ENCODE results near the gene ANP32B.
"Not testable (repeated sequence)": the region's sequence is repeated elsewhere in the genome, so short reads cannot be mapped to it uniquely, and the experiment has no call there.

ANP32B gene

DNA sequence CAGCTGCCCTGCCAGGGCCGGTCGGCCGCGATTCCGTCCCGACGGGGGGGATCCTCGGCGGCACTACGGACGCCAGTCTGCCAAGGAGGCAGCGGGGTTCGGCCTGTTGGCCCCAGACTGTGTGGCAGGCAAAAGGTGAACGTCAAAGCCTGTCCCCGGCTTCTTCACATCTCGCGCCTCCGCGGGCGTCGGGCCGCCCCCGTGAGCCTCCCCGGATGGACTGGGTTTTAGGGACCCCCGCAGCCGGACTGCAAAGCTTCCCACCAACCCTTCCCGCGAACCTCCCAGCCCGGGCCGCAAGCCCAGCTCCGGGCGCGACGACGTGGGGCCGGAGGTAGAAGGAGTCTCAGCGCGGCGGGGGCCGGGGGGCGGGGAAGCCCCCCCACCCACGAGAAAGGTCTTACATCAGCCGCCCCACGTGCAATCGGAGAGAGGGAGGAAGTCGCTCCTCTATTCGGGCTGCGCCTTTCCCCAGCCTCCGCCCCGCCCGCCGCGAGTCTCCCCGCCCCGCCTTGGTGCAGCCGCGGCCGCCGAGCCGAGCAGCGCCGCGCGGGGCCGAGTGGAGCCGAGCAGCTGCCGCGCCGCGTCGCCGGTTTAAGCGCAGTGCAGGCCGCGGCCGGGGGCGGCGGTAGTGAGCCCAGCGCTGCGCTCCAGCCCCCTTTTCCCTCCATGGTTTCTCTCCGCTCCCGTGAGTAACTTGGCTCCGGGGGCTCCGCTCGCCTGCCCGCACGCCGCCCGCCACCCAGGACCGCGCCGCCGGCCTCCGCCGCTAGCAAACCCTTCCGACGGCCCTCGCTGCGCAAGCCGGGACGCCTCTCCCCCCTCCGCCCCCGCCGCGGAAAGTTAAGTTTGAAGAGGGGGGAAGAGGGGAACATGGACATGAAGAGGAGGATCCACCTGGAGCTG lies at the start of gene ANP32B:
Gene ANP32B (plus strand): TSS at position 659 of the 906 bp plus-strand sequence. CDS start 215 bp downstream, at position 874.
- DNase-seq = peak; percentile 68

DNA sequence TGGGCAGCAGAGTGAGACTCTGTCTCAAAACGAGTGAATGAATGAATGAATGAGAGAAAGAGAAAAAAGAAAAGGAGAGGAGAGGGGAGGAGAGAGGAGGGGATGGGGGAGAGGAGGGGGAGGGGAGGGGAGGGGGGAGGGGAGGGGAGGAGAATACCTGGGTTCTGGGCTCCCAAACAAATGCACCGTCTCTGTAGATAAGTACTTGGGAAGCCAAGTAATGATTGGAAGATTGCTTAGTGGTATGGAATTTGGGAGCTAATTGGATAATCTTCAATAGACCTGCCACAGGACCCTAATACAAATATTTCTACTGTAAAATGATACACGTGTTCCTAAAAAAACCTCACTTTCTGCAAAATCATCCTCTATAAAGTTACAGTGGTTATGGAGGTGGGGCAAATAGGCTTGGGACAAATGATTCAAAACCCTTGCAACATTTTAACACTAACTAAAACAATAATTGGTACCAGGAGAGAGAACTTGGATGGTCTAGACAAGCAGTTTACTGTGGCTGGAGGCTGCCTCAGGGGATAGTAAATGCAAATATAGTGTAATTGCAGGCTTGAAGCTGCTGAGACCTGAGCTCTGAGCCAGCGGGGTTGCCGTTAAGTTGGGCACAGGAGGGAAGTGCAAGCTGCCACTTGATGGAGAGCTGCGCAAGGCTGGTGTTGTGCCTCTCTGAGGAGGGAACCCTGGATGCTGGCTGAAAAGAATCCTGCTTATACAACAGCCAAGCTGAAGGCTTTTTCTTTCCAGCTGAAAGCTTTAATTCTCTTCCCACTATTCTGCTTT lies 48.6 kb upstream of the ANP32B start:
- no peak for DNase-seq

DNA sequence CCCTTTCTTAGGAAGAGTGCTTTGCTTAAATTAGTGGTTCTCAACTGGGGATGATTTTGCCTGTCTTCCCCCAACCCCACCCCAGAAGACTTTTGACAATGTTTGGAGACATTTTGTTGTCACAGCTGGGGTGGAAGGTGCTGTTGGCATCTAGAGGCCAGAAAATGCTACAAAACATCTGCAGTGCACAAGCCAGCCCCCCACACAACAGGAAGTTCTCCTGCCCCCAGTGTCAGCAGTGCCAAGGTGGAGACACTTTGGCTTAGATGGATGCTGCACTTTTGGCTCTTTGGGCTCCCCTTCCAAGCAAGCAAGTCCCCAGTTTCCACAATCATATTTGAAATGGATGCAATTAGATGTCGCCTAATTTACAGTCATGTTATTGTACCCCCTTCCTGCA lies 47.9 kb upstream of the ANP32B start:
- DNase-seq = no peak

DNA sequence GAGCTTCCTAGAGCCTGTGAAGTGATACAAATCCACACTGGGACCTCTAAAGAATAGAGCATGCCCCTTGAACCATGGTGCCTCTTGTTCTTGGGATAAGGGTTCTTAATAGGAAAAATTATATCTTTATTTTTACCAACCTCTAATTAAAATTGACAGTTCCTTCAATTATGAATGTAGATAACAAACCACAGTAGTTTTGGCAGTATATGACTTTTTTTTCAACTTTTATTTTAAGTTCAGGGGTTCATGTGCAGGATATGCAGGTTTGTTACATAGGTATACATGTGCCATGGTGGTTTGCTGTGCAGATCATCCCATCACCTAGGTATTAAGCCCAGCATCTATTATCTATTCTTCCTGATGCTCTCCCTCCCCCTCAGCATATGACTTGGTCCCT lies 46.1 kb upstream of the ANP32B start:
- no peak for DNase-seq

DNA sequence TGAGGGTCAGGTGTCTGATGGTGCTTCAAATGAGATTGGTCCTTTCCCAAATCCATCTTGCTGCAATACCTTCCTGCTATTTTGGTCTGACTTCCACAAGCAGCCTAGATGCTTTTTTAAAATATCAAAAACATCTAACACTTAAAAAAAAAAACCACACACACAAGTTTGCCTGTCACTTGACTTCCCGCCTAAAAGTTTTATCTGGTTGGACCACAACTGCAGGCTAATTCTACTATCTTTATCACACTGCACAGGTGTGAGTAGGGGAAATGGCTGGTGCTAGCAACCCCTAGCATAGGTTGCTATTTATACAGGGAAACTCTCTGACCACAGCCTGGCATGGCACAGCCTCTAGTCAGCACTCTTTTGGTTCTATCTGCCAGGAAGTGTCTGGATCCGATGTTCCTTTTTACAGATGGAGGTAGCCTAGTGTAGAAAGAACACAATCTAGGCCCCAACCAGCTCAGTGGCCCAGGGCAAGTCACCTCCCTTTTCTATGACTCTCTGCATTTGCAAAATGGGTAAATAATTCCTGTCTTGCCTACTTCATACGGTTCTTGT lies 45.0 kb upstream of the ANP32B start, which contains the start of gene HEMGN:
Gene HEMGN (minus strand): TSS at position 92 of the 564 bp plus-strand sequence. CDS start 36 bp downstream, at position 56.
- DNase-seq = no peak

DNA sequence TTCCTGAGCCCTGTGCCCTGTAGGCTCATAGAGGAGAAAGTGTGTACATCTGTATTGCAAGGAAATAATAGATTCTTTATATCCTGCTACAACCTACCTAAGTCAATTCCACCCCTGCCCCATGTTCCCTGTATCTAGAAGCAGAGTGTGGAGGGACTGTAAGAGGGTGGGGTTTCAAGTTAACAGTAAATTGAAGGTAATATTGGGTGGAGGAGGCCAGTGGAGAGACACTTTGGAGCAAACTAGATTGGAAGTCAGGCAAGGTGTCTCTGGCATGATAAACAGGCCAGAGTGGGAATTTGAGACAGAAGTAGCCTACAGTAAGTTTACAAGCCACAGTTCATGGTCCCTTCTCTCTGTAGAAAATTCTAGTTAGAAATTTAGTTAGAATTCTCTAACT lies 42.9 kb upstream of the ANP32B start:
- DNase-seq = no peak

DNA sequence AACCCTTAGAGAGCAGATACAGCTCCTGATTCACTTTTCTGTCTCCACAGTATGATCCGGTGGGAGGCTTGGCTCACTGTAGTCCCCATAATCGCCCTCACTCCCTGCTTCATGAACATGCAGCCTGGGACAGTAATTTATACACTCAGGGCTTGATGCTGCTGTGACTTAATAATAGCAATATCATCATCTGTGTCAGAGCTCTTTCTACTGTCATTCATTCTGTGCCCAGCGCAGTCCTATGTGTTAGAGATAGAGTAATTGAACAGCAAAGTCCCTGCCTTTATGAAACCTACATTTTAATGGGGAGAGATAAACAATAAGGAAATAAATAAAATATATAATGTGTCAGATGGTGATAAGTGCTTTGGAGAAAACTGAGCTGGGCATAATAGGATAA lies 42.4 kb upstream of the ANP32B start:
- no peak for DNase-seq

DNA sequence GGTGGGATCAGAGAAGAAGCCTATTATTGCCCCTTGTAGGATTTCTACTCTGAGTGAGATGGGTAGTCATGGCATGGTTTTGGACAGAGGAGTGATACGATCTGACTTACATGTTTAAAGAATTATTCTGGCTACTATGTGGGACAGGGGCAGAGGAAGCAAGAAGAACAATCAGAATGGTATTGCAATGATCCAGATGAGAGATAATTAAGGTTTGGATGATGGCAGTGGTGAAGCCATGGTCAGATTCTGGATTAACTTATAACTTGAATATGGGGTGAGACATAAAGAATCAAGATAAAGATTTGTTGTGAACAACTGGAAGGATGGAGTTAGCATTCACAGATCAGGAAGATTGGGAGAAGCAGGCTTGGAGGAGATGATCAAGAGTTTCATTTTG lies 41.8 kb upstream of the ANP32B start:
- no peak for DNase-seq

DNA sequence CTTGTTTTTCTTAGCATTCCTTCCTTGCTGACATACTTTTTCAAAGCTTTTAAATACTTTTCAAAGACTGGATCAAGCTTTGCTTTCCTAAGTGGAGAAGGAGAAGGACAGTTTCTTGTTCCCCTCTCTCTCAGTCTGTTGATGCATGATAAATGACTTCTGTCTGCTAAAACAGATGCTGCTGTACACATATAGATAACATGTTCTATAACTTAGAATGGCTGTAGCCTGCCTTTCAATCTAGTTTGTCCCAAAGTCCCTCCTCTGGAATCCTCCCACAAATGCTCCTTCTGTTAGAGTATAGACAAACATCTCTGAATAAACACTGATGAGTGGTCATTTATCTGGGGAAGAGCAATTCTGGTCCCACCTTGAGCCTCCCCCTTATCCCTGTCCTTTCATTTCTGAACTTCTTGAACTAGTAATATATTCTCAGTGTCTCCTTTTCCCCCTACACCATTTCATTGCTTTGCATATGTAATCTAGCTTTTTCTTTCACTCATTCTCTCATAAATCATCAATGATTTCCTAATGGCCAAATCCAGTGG lies 39.8 kb upstream of the ANP32B start:
- no peak for DNase-seq

DNA sequence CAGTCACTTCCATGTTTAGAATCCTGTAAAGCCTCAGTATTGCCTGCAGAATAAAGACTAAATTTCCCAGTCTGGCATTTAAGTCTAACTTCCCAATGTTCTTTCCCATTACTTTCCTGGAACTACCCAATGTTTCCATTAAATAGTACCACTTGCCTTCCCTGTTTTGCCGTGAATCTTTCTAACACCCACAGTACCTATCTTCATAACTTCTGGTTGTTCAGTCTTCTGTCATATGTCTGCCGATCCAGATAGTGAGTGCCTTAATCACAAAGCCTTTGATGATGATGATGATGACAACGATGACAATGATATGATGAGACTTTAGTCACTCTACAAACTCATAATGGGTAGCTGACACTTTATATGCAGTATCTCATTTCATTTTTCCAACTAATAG lies 38.5 kb upstream of the ANP32B start:
- DNase-seq = no peak

DNA sequence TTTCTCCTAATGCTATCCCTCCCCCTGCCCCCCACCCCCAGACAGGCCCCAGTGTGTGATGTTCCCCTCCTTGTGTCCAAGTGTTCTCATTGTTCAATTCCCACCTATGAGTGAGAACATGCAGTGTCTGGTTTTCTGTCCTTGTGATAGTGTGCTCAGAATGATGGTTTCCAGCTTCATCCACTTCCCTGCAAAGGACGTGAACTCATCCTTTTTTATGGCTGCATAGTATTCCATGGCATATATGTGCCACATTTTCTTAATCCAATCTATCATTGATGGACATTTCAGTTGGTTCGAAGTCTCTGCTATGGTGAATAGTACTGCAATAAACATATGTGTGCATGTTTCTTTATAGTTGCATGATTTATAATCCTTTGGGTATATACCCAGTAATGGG lies 37.7 kb upstream of the ANP32B start:
- not testable (repeated sequence) for DNase-seq

DNA sequence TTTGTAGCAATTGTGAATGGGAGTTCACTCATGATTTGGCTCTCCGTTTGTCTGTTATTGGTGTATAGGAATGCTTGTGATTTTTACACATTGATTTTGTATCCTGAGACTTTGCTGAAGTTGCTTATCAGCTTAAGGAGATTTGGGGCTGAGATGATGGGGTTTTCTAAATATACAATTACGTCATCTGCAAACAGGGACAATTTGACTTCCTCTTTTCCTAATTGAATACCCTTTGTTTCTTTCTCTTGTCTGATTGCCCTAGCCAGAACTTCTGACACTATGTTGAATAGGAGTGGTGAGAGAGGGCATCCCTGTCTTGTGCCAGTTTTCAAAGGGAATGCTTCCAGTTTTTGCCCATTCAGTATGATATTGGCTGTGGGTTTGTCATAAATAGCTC lies 36.0 kb upstream of the ANP32B start:
- DNase-seq = not testable (repeated sequence)

DNA sequence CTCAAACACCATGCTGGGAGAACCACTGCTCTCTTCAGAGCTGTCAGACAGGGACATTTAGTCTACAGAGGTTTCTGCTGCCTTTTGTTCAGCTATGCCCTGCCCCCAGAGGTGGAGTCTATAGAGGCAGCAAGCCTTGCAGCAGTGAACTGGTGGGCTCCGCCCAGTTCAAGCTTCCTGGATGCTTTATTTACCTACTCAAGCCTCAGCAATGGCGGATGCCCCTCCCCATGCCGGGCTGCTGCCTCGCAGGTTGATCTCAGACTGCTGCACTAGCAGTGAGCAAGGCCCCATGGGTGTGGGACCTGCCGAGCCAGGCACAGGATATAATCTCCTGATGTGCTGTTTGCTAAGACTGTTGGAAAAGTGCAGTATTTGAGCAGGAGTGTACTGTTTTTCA lies 32.3 kb upstream of the ANP32B start:
- not testable (repeated sequence) for DNase-seq

DNA sequence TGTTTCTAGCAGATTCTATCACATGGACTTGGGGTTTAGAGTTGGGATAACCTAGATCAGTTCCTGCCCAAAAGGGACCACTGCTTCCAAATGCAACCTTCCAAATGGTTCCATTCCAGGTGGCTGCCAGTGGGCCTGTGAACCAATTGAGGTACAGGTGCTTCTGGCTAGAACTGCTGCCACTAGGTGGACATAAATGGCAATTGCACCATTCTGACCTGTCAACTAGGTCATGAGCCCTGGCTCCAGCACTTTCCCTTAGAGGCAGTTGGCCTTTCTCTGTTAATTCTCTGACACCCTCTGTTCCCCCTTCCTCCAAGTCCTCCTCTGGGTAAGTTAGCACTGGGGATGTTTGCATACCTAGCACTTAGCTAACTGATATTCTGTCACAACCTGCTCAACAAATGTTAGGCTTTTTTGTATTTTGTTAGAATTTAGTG lies 28.6 kb upstream of the ANP32B start:
- DNase-seq = no peak

DNA sequence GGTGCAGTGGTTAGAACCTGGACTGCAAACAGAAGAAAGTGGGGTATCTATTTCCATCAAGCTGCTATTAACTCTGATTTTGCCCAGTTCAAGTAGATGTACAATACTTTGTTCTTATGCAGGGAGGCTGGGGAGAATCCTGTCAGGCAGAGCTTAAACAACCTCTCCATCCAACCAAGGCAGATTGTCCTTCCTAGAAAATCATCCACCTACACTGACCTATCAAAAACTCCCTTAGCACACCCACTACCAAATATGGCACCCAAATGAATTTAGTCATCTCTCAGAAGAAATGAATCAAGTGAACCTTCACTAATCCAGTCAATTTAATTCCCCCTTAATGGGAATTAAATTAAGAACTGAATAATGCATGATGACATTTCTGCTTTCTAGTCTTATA lies 26.8 kb upstream of the ANP32B start:
- DNase-seq = no peak

DNA sequence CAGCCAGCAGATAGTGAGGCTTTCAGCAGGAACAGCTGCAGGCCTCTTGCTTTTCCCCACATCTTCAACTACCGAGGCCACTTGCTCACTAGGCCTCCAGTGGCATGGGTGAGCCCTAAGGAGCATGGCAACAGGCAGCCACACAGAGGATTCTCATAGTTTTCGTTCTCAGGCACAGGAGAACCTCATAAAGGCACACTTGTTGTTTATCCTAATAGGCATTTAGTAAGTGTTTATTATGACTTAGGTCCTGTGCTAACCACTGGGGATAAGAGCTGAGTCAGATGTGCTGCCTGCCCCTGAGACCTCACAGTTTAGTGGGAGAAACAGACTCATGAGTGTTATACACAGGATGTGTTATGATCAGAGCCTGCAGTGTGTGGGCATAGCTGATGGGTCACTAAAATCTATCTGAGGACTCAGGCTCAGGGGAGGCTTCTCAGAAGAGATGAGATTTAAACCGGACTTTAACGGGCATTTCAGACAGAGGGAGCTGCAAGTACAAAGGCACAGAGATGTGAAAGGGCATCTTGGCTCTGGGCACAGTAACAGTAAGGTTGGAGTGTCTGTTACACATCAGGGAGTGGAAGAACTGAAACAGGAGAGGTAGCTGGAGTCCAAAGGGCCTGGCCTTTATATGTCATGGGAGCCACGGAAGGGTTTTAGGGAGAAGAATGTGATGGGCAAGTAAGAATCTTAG lies 24.2 kb upstream of the ANP32B start:
- DNase-seq = peak; percentile 3

DNA sequence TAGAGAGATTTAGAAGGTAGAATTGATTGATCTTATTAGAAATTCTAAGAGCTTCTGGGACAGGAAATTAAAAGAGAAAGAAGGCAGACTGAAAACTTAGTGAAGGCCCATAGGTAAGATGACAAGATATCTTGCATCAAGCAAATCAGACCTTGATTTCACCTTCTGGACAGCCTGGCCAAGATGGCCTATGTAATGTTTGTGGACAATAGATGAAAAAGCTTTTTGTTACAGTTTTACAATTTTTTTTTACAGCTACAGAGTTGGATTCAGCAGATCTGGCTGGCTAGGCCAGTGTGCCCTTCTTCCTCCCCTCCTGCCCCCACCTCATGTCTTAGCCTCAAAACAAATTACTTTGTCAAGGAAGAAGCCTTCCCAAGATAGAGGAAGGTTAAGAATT lies 23.6 kb upstream of the ANP32B start:
- no peak for DNase-seq

DNA sequence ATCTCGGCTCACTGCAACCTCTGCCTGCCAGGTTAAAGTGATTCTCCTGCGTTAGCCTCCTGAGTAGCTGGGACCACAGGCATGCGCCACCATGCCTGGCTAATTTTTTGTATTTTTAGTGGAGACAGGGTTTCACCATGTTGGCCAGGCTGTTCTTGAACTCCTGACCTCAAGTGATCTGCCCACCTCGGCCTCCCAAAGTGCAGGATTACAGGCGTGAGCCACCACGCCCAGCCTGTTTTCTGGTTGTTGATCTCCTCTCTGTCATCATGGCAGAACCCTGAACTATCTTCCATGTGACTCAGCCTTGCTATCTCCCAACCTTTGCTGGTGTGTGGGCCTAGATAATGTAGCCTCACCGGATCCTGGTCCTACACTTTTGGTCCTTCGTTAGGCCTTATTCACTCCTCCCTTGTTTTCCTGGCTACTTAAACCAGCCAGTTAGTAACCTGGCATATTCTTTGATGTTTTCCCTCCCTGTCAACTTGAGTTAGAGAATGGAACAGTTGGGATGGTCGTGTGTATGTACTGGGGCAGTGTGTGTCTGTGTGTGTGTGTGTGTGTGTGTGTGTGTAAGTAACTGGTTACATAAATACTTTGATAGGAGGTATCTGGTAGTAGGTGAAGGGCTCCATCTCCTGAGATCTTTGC lies 22.3 kb upstream of the ANP32B start:
- not testable (repeated sequence) for DNase-seq

DNA sequence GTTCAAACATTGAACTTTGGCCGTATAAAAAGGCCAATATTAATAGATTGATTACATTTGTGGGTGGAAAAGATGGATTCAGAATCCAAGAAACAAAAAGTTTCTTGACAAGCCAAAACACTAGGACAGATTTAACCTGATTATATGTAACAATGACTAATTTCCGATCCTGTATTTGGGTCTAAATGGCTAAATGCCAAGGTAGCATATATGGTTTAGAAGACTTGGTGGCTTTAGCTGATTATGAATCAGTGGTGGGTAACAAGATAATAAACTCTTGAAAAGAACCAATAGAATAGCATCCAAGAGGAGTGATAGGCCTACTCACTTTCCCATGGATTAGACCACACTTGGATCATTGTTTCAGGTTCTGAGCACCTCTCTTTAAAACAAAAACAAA lies 21.8 kb upstream of the ANP32B start:
- no peak for DNase-seq

DNA sequence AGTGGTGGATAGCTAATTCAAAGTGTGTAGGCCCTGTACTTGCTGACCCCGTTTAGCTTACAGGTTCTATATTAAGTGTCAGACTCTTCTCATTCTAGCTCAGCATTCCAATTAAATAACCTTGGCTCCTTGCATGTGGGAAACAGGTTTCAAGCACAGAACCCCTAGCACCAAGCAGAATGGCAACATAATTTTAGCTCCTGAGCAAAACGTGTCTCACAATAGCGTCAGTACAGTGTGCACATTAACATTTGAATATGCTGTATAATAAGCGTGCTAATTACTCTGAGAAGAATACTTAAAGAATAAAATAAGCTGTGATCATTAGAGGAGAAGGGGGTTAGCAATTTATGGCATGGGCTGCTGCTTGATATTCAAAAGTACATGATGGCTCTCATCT lies 21.0 kb upstream of the ANP32B start:
- DNase-seq = no peak

DNA sequence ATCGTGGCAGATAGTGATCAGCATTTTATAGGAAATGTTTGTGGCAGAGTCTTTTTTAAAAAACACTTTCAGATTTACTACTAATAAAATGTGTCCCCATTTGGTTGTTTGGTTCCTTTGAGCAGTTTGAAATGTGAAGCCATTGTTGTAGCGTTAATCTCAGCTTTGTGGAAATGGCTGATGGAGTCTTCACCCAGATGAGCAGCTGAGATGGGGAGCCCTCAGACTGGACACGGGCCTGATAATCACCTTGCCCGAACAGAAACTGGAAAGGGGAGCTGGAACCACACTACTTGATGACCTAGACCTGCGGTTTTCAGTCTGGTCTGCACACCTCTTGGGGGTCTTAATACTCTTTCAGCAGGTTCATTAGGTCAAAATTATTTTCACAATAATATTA lies 20.6 kb upstream of the ANP32B start:
- no peak for DNase-seq

DNA sequence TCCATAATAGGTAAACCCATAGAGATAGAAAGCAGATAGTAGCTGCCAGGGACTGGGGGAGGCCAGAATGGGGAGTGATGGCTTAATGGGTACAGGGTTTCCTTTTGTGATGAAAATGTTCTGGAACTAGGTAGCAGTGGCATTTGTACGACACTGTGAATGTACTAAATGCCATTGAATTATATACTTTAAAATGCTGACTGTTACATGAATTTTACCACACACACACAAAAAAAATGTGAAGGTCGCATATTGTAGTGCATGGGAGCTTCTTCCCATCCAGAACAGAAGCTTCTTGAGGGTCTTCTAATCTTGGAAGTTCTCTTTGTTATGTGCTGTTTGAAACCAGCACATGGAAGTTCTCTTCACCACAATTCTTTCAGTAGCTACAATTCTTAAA lies 19.9 kb upstream of the ANP32B start:
- DNase-seq = no peak

Measured in GOT3 (cell line).